Jurkat, Clone E6-1 (cell line): ENCODE measurements around the gene FAM78B. TPM values are rescaled to one million over a fixed set of nuclear protein-coding genes. Genes with fewer than 3 reads are reported as not detected.
A peak's percentile ranks its signal among the peaks of the same experiment; 100 is the strongest.

Experiments
- DNase-seq: peaks from one replicate; pipeline ENCODE4 v3.0.0-alpha.2; 2011; ENCODE audit warnings: low read depth, low spot score
- H3K4me3 ChIP-seq: 2 replicates; pipeline ENCODE4 v1.5.1; 2011; ENCODE audit warnings: mild to moderate bottlenecking, low read length, control low read depth, moderate library complexity
- polyA plus RNA-seq: library from polyadenylated mRNA; unstranded; fragments of >200 nt; gene quantifications from one replicate; pipeline ENCODE4 v1.2.1, GENCODE V29; 2012; ENCODE audit warnings: missing spikeins; ENCODE audit not compliant: insufficient read length, insufficient read depth

The FAM78B gene, protein sequence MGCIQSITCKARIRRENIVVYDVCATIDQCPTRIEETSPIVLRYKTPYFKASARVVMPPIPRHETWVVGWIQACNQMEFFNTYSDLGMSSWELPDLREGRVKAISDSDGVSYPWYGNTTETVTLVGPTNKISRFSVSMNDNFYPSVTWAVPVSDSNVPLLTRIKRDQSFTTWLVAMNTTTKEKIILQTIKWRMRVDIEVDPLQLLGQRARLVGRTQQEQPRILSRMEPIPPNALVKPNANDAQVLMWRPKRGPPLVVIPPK
- polyA plus RNA-seq: 7.4 TPM

DNA sequence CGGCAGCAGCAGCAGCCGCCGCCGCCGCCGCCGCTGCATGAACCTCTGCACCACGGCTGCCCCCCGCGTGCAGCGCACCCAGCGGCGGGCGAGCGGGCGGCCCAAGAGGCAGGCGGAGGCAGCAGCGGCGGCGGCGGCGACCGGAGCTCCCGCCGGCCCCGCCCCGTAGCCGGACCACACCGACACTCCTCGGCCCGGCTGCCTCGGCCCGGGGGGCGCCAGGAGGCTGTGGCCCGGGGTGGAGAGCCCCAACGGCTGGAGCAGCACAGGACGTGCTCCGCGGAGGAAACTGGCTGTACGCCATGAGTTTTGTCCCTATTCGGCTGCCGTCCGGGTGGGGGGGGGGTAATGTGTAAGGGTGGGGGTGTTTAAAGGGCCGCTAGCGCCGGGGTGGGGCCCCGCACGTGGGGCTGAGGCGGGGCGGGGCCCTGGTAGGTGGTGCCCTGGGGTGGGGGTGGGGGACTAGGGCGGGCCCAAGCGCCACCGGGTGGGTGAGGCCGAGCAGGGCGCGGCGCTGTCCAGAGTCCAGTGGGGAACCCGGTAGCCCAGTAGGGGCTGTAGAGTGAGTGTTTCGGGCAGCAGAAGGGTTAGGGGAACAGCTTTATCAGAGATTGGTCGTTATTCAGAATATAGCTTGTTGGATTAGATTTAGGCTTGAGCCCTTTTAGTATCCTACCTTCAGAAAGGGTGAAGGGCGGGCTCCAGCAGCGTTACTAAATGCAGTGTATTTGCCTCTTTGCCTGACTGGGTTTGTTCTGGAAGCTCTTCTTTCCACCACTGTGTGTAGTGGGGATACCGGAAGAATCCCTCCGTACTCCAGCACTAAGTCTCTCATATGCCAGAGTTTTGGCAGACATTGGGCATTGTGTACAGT lies at the start of gene FAM78B:
Gene FAM78B, minus strand, starts transcription at position 304 of the 874 bp plus-strand sequence. CDS start 753 bp downstream, outside the sequence.
- peak; percentile 80 for DNase-seq

DNA sequence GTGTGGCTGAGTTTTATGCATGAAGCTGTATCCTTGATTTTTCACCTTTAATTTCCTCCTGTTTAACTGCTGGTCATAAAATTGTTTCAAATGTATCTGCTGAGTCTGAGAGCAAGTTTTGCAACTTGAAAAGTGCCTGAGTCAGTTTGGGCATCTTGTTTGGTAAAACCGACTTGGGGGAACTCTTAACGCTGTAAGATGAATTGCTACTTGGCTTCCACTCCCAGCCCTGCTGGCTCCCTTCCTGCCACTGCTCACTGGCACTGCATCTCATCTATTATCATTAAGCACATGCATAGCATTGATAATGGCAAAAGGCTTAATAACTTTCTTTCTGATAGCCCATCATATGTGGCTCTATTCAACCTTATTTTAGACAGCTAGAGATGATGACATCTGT lies 35.7 kb upstream of the FAM78B start:
- no peak overlapping the region for H3K4me3 ChIP-seq
- DNase-seq: no peak

More for the DNA sequence above, at the start of gene FAM78B:
- peak within 1 kb of the TSS; percentile 57 for H3K4me3 ChIP-seq

DNA sequence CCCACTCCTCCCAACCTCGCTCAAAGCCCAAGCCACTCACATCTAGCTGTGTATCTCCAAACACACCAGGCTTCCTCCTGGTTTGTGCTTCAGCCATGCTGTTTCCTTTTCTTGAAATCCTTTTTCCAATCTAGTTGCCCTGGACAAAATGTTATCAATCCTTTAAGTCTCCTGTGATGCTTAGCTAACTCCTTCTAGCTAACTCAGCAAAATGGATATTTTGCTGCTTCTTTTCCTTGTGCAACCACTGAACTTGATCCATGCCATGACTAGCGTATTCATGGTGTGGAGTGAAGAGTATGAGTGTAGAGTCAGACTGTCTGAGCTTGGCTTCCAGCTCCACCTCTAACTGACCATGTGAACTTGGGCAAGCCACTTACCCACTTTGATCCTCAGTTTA lies 33.9 kb upstream of the FAM78B start:
- no peak overlapping the region for H3K4me3 ChIP-seq

DNA sequence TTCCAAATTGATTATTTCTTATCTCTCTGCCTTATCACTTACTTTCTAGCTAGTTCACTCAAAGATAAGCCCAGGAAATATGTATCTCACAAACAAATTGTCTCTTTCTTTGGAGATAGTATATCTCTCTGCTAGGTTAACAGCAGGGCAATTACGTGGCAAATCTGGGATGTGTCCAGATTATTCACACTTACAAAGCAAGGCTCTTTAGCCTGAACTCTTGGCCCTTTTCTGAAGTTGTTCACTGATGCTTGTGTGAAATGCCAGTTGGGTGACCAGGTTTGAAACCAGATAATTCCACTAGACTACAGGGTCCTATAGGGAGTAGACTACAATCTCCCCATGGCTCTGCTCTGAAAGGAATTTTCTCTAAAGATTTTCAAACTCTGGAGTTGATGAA lies 30.8 kb upstream of the FAM78B start:
- DNase-seq: no peak
- no peak overlapping the region for H3K4me3 ChIP-seq

More for the DNA sequence above, 33.9 kb upstream of the FAM78B start:
- DNase-seq: no peak

DNA sequence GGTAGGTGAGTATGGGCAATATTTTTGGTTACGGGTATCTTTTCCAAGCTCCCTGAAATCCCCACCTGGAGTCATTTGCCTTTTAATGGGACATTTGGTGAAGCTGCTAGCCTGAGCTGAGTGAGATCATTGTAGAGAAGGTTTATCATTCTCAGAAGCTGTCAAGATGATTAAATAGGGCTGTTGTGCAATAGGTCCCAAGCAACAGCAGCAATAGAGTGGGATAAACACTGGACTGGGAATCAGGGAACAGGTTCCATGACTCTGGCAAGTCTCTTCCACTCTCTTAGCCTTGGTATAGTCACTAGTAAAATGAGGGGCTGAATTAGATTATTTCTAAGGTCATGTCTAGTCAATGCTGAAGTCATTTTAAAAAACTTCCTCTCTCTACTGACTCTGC lies 30.3 kb upstream of the FAM78B start:
- DNase-seq: no peak
- H3K4me3 ChIP-seq: no peak overlapping the region

DNA sequence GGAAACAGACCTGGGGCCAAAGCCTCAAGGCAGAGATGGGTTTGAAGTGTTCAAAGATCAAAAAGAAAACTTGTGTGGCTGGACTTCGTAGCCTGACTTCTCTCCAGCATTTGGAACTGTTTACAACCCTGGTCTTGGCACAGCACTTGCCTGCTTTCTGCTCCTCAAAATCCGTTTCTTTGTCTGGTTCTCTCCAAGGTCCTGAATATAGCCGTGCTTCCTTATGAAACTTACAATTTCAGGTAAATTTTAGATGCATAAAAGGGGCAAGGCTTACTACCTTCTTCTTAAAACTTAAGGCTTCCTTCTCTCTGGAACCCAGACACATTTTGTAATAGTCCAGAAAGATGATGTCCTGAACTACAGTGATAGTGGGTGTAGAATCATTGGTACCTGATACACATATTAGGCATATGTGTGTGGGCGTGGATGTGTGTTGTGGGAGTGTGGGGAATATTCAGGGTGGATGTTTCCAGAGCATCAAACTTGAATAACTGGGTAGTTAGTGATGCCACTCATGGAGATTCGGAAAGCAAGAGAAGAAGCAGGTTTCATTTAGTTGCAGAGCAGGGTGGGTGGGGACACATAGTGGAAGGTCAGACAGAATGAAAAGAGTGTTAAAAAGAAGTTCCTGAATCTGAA lies 26.4 kb upstream of the FAM78B start:
- no peak overlapping the region for H3K4me3 ChIP-seq
- no peak for DNase-seq

DNA sequence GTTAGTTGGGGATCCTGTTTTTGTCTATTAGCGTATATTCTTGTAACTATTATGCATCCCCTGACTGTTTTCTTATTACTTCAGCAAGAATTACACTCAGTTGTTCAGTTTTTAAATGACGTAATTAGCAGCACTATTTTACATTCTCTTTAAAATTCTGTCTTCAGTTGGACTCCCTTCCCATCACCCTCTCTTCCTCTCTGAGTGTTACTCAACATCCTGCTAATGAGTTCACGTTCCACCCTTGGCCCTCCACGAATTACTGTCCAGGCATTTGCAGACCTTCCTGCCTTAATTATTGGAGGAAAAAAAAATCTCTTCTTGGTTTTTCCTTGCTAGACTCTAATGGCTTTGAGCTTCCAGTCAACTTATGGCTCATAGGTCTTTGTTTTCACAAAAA lies 23.6 kb upstream of the FAM78B start:
- no peak for DNase-seq
- H3K4me3 ChIP-seq: no peak overlapping the region

DNA sequence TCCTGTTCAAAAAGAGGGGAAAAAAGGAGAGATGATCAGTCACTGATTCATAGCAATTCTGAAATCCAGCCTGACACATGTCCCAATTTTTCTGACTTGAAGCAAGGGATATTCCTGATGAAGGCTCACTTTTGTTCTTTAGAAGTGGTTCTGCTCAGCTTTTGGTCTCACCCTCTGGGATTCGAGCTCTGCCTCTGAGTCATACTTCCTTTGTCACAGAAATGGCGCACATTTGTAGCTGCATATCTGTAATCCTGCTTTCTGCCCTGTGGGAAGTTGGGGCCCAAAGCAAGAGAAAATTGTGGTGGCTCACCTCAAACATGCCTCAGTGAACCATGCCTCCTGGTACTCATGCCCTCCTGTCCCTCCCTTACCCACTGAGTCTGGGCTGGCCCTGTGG lies 22.3 kb upstream of the FAM78B start:
- DNase-seq: no peak
- H3K4me3 ChIP-seq: no peak overlapping the region

DNA sequence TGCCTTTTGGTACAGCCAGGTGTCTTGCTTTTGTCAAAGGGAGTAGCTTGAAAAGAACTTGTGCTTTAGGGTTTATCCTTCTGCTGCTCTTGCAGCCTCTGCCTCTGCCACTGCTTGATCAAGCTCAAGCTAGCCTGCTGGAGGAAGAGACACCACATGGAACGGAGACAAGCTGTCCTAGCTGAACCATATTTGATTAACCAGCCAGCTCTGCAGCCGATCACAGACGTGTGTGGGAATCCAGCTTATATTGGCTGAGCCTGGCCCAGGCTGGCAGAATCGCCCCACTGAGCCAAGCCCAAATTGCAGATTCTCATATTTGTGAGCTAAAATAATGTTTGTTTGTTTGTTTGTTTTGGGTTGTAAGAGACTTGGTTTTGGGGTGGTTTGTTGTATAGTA lies 18.7 kb upstream of the FAM78B start:
- H3K4me3 ChIP-seq: no peak overlapping the region
- DNase-seq: no peak

DNA sequence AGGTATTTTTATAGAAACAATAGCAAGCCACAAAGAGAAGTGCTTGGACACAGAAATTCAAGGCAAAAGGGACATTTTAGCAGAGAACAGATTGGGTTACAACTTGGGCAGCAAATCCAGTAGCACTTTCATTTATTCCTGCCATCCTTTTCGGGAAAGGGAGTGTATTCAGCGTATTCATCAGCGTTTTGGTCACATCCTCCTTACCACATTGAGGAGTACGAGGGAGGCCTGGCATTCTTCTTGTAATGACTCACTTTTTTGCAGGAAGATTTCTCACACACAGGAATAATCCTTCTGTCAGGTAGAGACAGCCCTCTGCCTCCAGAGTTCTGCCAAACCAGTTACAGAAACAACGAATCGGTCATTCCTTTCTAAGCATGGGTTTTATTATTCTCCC lies 18.1 kb upstream of the FAM78B start:
- DNase-seq: no peak
- no peak overlapping the region for H3K4me3 ChIP-seq

DNA sequence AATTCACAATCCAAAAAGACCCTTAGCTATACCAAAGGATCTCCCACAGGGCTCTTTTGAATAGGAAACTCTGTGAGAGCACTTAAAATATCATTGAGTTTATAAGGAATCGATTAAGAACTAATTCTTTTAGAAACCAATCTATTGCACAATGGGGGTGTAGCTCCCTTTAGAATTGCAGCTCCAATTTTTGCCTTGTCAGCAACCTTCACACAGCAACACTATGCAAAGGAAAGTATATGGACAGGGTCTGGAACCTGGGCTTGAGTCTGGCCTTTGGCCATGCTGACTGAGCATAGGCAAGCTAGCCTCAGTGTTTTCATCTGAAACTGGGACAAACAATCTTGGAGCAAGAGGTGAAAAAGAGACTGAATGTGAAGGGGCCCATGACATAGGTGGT lies 17.2 kb upstream of the FAM78B start:
- DNase-seq: no peak
- no peak overlapping the region for H3K4me3 ChIP-seq

DNA sequence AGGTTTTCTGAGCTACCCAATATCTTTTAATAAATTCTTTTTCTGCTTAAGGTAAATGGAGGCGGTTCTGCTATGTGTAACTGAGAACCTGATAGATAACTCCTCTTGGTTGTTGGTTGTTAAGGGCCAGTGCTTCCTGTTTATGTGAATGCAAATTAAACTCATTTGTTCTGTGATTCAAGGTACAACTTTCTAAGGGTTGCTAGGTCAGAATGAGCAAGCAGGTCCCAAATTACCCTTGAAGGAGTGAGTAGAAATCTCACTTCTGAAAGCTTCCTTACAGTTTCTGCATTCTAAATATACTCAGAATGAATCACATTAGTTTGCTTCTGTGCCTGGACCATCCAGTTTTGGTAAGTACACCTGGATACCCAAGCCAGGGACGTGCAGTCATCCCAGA lies 15.5 kb upstream of the FAM78B start:
- no peak overlapping the region for H3K4me3 ChIP-seq
- DNase-seq: no peak

DNA sequence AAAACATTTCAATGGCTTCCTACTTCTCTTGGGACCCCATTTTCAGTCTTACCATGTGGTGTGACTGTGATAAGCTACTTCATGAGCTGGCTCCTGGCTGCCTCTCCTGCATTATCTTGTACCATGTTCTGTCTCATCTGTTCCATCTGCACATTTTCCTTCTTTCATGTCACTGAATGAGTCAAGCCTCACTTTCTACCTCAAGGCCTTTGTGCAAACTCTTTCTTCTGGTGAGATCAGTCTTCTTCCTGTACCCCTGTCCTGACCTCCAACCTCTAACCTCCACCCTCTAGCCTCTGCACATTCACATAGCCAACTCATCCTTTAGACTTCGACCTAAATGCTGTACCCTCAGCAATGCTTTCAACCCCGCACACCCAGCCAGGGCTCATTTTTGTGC lies 9.6 kb upstream of the FAM78B start:
- DNase-seq: no peak
- H3K4me3 ChIP-seq: no peak overlapping the region

DNA sequence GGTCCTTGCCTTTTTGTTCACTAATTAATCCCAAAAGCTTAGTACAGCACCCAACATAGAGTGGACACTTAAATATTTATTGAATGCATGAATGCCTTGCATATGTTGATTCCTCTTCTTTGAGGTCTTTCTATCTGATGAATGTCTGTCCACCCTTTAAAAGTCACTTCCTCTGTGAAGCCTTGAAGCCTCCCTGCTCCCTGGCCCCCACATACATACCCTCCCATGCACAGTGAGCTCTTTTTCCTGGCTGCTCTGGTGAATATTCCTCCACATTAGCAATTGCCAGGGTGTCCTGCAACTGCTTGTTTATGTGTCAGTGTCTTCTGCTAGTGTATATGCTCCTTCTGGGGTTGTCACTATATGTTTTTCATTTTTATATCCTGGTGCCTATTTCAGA lies 8.2 kb upstream of the FAM78B start:
- no peak for DNase-seq
- H3K4me3 ChIP-seq: no peak overlapping the region

DNA sequence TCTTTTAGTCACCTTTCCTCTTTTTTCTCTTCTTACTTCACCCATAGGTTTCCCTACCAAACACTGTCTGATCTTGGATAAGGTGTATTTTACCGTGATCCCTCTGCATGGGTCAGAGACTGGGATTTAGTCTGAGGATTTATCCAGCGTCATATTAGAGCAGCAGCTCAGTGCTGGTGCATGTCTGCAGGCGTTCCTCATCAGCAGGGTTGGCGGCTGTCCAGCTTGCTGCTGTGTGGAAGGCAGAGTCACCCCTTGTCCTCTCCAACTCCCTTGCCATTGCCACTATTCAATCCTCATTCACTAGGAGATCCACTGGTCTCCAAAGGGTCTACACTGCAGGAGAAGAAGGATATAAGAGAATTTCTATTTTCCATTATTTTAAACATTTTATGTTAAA lies 7.3 kb upstream of the FAM78B start:
- DNase-seq: no peak
- no peak overlapping the region for H3K4me3 ChIP-seq

DNA sequence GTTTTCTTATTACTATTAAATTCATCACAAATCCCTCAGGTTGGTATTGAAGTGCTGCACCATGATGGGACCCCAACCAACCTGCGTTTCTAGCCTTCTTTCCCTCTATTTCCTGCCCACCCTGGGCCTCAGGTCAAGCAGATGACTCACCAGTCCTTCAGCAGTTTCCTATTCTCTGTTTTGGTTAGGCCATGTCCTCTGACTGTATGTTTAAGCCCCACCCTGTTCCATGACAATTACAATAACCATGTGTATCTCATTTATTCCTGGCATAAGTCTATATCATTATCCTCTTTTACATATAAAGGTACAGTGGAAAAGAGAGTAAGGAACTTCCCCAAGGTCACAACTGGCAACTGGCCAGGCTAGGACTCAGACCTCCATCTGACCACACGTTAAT lies 5.3 kb upstream of the FAM78B start:
- no peak for DNase-seq
- H3K4me3 ChIP-seq: no peak overlapping the region

DNA sequence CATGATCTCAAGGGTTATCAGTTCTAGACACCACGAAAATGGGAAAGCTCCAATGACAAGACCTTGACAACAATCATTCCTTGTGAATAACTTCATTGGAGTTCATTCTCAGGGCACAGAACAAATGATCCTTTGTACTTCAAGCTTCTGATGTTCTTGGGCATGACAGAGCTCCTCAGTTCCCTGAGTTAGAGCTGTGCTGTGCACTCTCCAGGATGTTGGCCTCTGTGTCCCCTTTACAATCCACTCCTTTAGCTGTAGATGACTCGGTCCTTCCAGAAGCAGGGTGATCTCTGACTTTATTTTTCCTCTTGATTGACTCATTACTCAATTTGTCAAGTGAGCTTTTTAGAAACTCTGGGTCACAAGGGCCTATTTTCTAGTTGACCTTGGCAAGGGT lies 3.9 kb upstream of the FAM78B start:
- H3K4me3 ChIP-seq: no peak overlapping the region
- DNase-seq: no peak

DNA sequence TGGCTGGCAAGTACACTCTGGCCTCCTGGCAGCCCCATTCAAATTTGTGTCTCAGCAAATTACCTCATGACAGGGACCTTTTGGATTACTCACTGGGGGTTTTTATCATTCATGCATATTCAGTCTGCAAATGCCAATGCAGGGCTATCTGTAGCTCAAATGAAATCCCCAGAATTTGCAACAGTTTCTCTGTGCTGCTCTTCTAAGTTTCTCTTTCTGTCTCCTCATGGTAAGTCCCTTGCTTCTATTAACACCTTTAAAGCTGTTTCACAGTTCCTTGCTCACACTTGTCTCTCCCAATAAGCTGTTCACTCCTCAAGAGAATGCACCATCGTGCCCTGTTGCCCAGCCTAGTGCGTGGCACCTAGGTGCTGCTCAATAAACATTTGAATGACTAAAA lies 3.3 kb upstream of the FAM78B start:
- DNase-seq: no peak
- H3K4me3 ChIP-seq: no peak overlapping the region

DNA sequence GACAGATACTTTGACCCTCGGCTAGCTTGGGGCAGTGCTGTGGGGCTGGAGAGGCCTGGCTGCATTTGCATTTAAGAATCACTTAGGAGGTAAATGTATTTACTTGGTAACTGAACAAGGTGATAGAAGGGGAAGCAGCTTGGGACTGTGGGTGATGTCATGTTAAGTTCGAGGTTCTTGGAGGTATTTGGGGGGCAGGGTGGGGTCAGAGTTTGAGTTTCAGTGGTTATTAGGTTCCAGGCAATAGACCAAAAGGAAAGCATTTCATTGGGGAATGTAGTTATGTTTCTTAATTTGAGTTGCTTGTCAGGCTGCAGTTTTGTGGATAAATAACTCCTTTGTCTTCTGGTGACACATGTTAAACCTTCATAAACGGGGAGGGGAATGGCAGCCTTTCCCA lies 2.4 kb upstream of the FAM78B start:
- DNase-seq: no peak
- no peak overlapping the region for H3K4me3 ChIP-seq

DNA sequence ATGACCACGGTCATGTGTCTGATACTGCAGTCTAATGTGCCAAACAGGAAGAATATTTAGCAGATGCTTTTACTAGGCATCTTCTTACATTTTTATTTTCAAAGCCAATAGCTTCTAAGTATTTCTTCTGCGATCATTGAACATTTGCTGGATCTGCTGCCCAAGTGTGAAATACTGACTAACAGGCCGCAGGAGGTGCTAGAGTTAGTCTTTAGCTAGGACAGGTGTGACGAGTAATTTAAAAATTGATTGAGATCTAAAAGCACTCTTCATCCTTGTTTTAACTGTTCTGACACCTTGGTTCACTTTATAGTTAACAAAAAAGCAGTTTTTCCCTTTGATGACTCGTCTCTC lies 748 bp upstream of the FAM78B start:
- H3K4me3 ChIP-seq: peak overlapping the region; percentile 57
- peak; percentile 81 for DNase-seq
